Caco-2 (cell line): ENCODE data around the gene RECQL. TPM values are rescaled to one million over a fixed set of nuclear protein-coding genes. Genes with fewer than 3 reads are reported as not detected.
"Not testable (repeated sequence)": the region's sequence is repeated elsewhere in the genome, so short reads cannot be mapped to it uniquely, and the experiment has no call there.

Experiments
- BruUV-seq: library from RNA; stranded (reverse); fragments of 400-500 nt; replicated peaks from 2 replicates; lab custom pipeline; 2021; lab: Mats Ljungman, UMichigan
- CTCF ChIA-PET: fragments of 300-600 bp; sonication (Branson Sonifier 250); formaldehyde crosslinking; loops from one replicate; lab custom pipeline; 2022; ENCODE audit warnings: antibody characterized with exemption; lab: Charles Lee
- POLR2A ChIA-PET: fragments of 300-600 bp; sonication (Branson Sonifier 250); formaldehyde crosslinking; loops from one replicate; lab custom pipeline; 2022; ENCODE audit warnings: antibody characterized with exemption; lab: Charles Lee
- DNase-seq, 2 experiments: peaks; one replicate each; pipeline versions ENCODE4 v3.0.0 to v3.0.0-alpha.2; 2020 to 2022
- H3K27me3 ChIP-seq: replicated peaks from 2 replicates; pipeline ENCODE4 v1.6.0; 2011; ENCODE audit warnings: low read length; ENCODE audit not compliant: control insufficient read depth, insufficient read depth
- H3K36me3 ChIP-seq: 2 replicates; pipeline ENCODE4 v1.5.1; 2011; ENCODE audit warnings: low read length; ENCODE audit not compliant: control insufficient read depth, insufficient read depth
- H3K4me1 ChIP-seq: fragments of 250-450 bp; sonication (Bioruptor Pico); 2 replicates; pipeline ENCODE4 v1.5.1; 2020; ENCODE audit warnings: mild to moderate bottlenecking
- H3K4me3 ChIP-seq: 2 replicates; pipeline ENCODE4 v1.5.1; 2011; ENCODE audit warnings: low read depth, mild to moderate bottlenecking, control low read depth, low read length
- H3K9me3 ChIP-seq: fragments of 250-450 bp; sonication (Bioruptor Pico); 2 replicates; pipeline ENCODE4 v1.5.1; 2020; ENCODE audit warnings: mild to moderate bottlenecking, moderate library complexity
- H3K27ac Mint-ChIP-seq: one replicate; pipeline ENCODE4 v1.8.0; 2022; ENCODE audit warnings: mixed read lengths; ENCODE audit not compliant: unreplicated experiment
- H3K27me3 Mint-ChIP-seq: one replicate; pipeline ENCODE4 v1.8.0; 2022; ENCODE audit warnings: mixed read lengths; ENCODE audit not compliant: insufficient read depth, unreplicated experiment
- H3K36me3 Mint-ChIP-seq: one replicate; pipeline ENCODE4 v1.8.0; 2022; ENCODE audit warnings: mild to moderate bottlenecking, mixed read lengths; ENCODE audit not compliant: insufficient read depth, unreplicated experiment
- H3K4me1 Mint-ChIP-seq: one replicate; pipeline ENCODE4 v1.8.0; 2022; ENCODE audit warnings: low read depth, mixed read lengths; ENCODE audit not compliant: unreplicated experiment
- H3K4me3 Mint-ChIP-seq: one replicate; pipeline ENCODE4 v1.8.0; 2022; ENCODE audit warnings: mild to moderate bottlenecking, moderate library complexity, mixed read lengths; ENCODE audit not compliant: unreplicated experiment
- H3K9me3 Mint-ChIP-seq: one replicate; pipeline ENCODE4 v1.8.0; 2022; ENCODE audit warnings: mixed read lengths; ENCODE audit not compliant: unreplicated experiment
- intact Hi-C: fragments of 100-400 bp; cut with micrococcal nuclease; formaldehyde crosslinking; loops from one replicate; pipeline ENCODE4 v1.10.0; 2022; ENCODE audit not compliant: unreplicated experiment
- total RNA-seq: library from RNA; stranded (reverse); gene quantifications from 2 replicates; pipeline ENCODE4 v1.2.3, GENCODE V29; 2022
- TF ChIP-seq, protein P1 (sequence below), 2 experiments: fragments of 200-600 bp in 1 of 2; IDR thresholded peaks; 1 replicate in 1 of 2; 2 replicates in 1 of 2; pipeline versions ENCODE4 v1.5.1 to v1.8.0; 2011 to 2022; ENCODE audit warnings: antibody characterized with exemption in 1 of 2, control low read depth in 1 of 2, inconsistent platforms in 1 of 2, low read depth in 1 of 2, low read length in 1 of 2, mild to moderate bottlenecking in 1 of 2, moderate library complexity in 1 of 2; ENCODE audit not compliant: insufficient read depth in 1 of 2, severe bottlenecking in 1 of 2, unreplicated experiment in 1 of 2

The RECQL gene
- total RNA-seq, 1 experiment from 2014 or later: 50.7 TPM

DNA sequence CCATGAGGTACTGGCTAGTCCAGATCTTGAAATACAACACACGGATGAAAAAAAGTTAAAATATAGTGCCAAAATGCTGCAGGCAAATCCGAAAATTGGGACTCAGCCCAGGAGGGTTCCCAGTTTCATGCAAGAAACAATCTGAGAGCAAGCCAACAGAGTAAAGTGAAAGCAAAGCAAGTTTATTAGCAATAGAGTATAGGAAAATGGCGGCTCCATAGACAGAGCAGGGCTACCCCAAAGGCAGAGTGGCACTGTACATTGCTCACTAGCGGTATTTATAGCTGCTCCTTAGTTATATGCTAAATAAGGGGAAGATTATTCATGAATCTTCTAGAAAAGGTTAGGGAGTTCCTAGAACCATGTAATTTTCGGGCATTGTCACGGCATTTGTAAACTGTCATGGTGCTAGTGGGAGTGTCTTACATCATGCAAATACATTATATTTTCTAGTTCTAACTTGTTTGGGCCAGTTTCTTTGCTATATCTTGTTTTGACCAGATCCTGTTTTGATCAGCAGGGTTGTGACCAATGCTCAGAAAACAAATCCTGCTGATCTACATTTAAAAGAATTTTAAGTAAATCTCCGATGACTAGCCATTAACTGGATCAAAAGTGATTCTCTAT is 29.1 kb downstream of the RECQL start:
- no peaks in the 10 kb centered on the region for H3K9me3 ChIP-seq
- TF ChIP-seq, protein P1, sequence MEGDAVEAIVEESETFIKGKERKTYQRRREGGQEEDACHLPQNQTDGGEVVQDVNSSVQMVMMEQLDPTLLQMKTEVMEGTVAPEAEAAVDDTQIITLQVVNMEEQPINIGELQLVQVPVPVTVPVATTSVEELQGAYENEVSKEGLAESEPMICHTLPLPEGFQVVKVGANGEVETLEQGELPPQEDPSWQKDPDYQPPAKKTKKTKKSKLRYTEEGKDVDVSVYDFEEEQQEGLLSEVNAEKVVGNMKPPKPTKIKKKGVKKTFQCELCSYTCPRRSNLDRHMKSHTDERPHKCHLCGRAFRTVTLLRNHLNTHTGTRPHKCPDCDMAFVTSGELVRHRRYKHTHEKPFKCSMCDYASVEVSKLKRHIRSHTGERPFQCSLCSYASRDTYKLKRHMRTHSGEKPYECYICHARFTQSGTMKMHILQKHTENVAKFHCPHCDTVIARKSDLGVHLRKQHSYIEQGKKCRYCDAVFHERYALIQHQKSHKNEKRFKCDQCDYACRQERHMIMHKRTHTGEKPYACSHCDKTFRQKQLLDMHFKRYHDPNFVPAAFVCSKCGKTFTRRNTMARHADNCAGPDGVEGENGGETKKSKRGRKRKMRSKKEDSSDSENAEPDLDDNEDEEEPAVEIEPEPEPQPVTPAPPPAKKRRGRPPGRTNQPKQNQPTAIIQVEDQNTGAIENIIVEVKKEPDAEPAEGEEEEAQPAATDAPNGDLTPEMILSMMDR (IDR thresholded peaks at IDR 0.05; ENCODE audit: insufficient read depth in 1 of 2, low read depth in 1 of 2, low read length in 1 of 2, severe bottlenecking in 1 of 2, unreplicated experiment in 1 of 2): no peak
- Mint-ChIP-seq H3K36me3 (peaks cover 46% of the 10 kb centered on the region), H3K27me3 (no peaks in the 10 kb centered on the region), H3K4me3 (no peak overlapping the region), H3K9me3 (no peaks in the 10 kb centered on the region), H3K27ac (no peak overlapping the region), H3K4me1 (no peaks in the 10 kb centered on the region)
- no TSS peak for BruUV-seq
- H3K27me3 ChIP-seq: no peaks in the 10 kb centered on the region
- POLR2A ChIA-PET: no interaction called here
- H3K4me1 ChIP-seq: no peaks in the 10 kb centered on the region; the same call in 1 of the 2 replicates
- intact Hi-C loops: no loop called here
- CTCF ChIA-PET: no interaction called here
- no peak overlapping the region for H3K4me3 ChIP-seq
- DNase-seq: no peak
- H3K36me3 ChIP-seq: no peaks in the 10 kb centered on the region

- Mint-ChIP-seq H3K27me3 (no peaks in the 10 kb centered on the region), H3K36me3 (peaks cover 46% of the 10 kb centered on the region), H3K27ac (no peak overlapping the region), H3K4me1 (no peaks in the 10 kb centered on the region), H3K4me3 (no peak overlapping the region), H3K9me3 (no peaks in the 10 kb centered on the region)
- no peaks in the 10 kb centered on the region; the same call in 1 of the 2 replicates for H3K4me1 ChIP-seq
- ChIA-PET CTCF (no interaction called here), POLR2A (no interaction called here)
- no TSS peak for BruUV-seq
- H3K4me3 ChIP-seq: no peak overlapping the region
- intact Hi-C loops: no loop called here
- H3K36me3 ChIP-seq: no peaks in the 10 kb centered on the region
- DNase-seq: no peak
- no peaks in the 10 kb centered on the region for H3K9me3 ChIP-seq
- TF ChIP-seq, protein P1 (IDR thresholded peaks at IDR 0.05; ENCODE audit: insufficient read depth in 1 of 2, low read depth in 1 of 2, low read length in 1 of 2, severe bottlenecking in 1 of 2, unreplicated experiment in 1 of 2): no peak
- H3K27me3 ChIP-seq: no peaks in the 10 kb centered on the region
Observed at GRCh38 chr12:21471294-21471693, 30.1 kb downstream of the RECQL start.

DNA sequence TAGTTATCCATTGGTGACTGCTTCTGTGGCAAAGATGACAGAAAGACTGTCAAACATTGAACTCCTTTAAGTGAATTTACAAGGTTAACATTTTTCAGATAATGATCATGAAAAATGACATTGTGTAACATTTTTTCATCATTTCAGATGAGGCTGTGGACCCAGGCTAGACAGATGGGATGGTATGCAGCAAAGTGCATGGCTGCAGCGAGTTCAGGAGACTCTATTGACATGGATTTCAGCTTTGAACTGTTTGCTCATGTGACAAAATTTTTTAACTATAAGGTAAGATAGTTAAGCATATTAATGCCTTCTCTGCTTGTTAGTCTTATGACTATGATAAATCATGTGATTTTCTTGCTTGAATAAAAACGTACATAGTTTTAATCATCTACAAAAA is 34.1 kb downstream of the RECQL start:
- not testable (repeated sequence) for BruUV-seq, H3K27me3 ChIP-seq, H3K36me3 ChIP-seq

More for the DNA sequence above, 34.1 kb downstream of the RECQL start:
- H3K9me3 Mint-ChIP-seq, POLR2A ChIA-PET, CTCF ChIA-PET, H3K4me3 ChIP-seq, DNase-seq, H3K27ac Mint-ChIP-seq, H3K9me3 ChIP-seq, H3K4me1 Mint-ChIP-seq, H3K4me1 ChIP-seq, H3K4me3 Mint-ChIP-seq, H3K27me3 Mint-ChIP-seq, intact Hi-C loops: not testable (repeated sequence)
- H3K36me3 Mint-ChIP-seq: peaks cover 36% of the 10 kb centered on the region
